Mesendoderm (in vitro differentiated cells): ENCODE data around the gene TMTC1.

ENCODE experiments used
- DNase-seq: peaks from one replicate; pipeline ENCODE4 v3.0.0; 2013
- H2AK5ac ChIP-seq: 2 replicates; pipeline ENCODE4 v1.6.1; 2013; ENCODE audit warnings: low read length, inconsistent platforms
- H2BK120ac ChIP-seq: 2 replicates; pipeline ENCODE4 v1.6.1; 2013; ENCODE audit warnings: low read depth, mild to moderate bottlenecking, low read length, moderate library complexity, mixed read lengths
- H2BK15ac ChIP-seq: replicated peaks from 2 replicates; pipeline ENCODE4 v1.6.1; 2013; ENCODE audit warnings: low read depth, mild to moderate bottlenecking, moderate library complexity
- H2BK5ac ChIP-seq: 2 replicates; pipeline ENCODE4 v1.6.1; 2013; ENCODE audit warnings: low read length, inconsistent platforms
- H3K18ac ChIP-seq: 2 replicates; pipeline ENCODE4 v1.6.1; 2013; ENCODE audit warnings: mild to moderate bottlenecking, low read length, mixed read lengths
- H3K23ac ChIP-seq: one replicate; pipeline ENCODE4 v1.6.1; 2013; ENCODE audit warnings: low read length
- H3K27ac ChIP-seq: 2 replicates; pipeline ENCODE4 v1.5.1; 2013; ENCODE audit warnings: low read depth, mild to moderate bottlenecking, inconsistent platforms, low read length, moderate library complexity
- H3K27me3 ChIP-seq: 2 replicates; pipeline ENCODE4 v1.6.1; 2013; ENCODE audit warnings: low read length, control low read depth, mild to moderate bottlenecking, inconsistent platforms; ENCODE audit not compliant: insufficient read depth, poor library complexity
- H3K36me3 ChIP-seq: 2 replicates; pipeline ENCODE4 v1.6.1; 2013; ENCODE audit warnings: low read length, inconsistent platforms; ENCODE audit not compliant: control insufficient read depth, insufficient read depth
- H3K4ac ChIP-seq: one replicate; pipeline ENCODE4 v1.6.1; 2013; ENCODE audit warnings: low read depth, mild to moderate bottlenecking, low read length, moderate library complexity
- H3K4me1 ChIP-seq: 2 replicates; pipeline ENCODE4 v1.6.1; 2013; ENCODE audit warnings: low read depth, low read length, inconsistent platforms; ENCODE audit not compliant: control insufficient read depth
- H3K4me2 ChIP-seq: 2 replicates; pipeline ENCODE4 v1.6.1; 2013; ENCODE audit warnings: low read length
- H3K4me3 ChIP-seq: 2 replicates; pipeline ENCODE4 v1.5.1; 2013; ENCODE audit warnings: mild to moderate bottlenecking, low read length
- H3K56ac ChIP-seq: one replicate; pipeline ENCODE4 v1.6.1; 2013; ENCODE audit warnings: low read length
- H3K79me1 ChIP-seq: 2 replicates; pipeline ENCODE4 v1.6.1; 2013; ENCODE audit warnings: low read length, inconsistent platforms
- H3K79me2 ChIP-seq: 2 replicates; pipeline ENCODE4 v1.6.1; 2013; ENCODE audit warnings: mild to moderate bottlenecking, low read length; ENCODE audit not compliant: control insufficient read depth, insufficient read depth
- H3K9ac ChIP-seq: 2 replicates; pipeline ENCODE4 v1.6.1; 2013; ENCODE audit warnings: low read length, inconsistent platforms
- H4K5ac ChIP-seq: one replicate; pipeline ENCODE4 v1.6.1; 2013; ENCODE audit warnings: low read length
- H4K8ac ChIP-seq: one replicate; pipeline ENCODE4 v1.6.1; 2013; ENCODE audit warnings: low read depth, mild to moderate bottlenecking, control low read depth, low read length, moderate library complexity
- WGBS: extraction: QIAGEN DNeasy Blood & Tissue Kit; methylation state at CpG from one replicate; pipeline ENCODE4 v1.1.7; 2013; ENCODE audit warnings: low lambda C conversion rate, missing lambda C conversion rate; ENCODE audit not compliant: insufficient coverage; ENCODE audit errors: extremely low coverage; 5-methylcytosine and 5-hydroxymethylcytosine counted together

Gene TMTC1

DNA sequence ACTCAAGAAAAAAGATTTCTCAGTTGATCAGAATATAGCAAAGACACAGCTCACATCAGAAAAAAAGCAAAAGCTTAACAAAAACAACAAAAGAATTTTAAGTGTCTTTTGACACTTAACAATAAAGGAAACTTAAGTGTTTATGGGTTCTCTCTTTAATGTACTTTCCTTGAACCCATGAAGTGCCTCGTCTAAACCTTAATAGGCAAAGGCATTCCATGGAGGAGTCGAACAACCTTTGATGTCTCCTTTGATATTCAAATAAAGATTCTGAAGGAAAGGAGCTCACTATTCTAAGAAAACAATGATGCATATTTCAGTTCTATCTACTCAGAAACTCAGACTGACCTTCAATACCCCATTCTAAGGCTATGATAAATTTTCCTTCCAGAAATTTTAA, 116.7 kb downstream of the TMTC1 start:
- H3K27ac ChIP-seq, result no peak overlapping the region
- no peaks in the 10 kb centered on the region for H3K36me3 ChIP-seq
- H3K4ac ChIP-seq, result no peak overlapping the region
- H3K4me1 ChIP-seq, result peaks cover 3% of the 10 kb centered on the region
- WGBS, result no CpG with 5 or more reads among the region's 2 CpGs
- no peak overlapping the region for H2BK120ac ChIP-seq
- no peaks in the 10 kb centered on the region for H3K79me2 ChIP-seq
- H2BK15ac ChIP-seq, result no peak overlapping the region
- no peak overlapping the region for H3K9ac ChIP-seq
- no peak overlapping the region for H4K5ac ChIP-seq
- H3K23ac ChIP-seq, result no peak overlapping the region
- no peak overlapping the region for H3K4me3 ChIP-seq
- H4K8ac ChIP-seq, result no peak overlapping the region
- no peaks in the 10 kb centered on the region for H3K79me1 ChIP-seq
- H2AK5ac ChIP-seq, result no peak overlapping the region
- no peak for DNase-seq
- no peak overlapping the region for H3K4me2 ChIP-seq
- no peak overlapping the region for H2BK5ac ChIP-seq
- H3K27me3 ChIP-seq, result no peaks in the 10 kb centered on the region
- H3K56ac ChIP-seq, result no peak overlapping the region
- H3K18ac ChIP-seq, result no peak overlapping the region

DNA sequence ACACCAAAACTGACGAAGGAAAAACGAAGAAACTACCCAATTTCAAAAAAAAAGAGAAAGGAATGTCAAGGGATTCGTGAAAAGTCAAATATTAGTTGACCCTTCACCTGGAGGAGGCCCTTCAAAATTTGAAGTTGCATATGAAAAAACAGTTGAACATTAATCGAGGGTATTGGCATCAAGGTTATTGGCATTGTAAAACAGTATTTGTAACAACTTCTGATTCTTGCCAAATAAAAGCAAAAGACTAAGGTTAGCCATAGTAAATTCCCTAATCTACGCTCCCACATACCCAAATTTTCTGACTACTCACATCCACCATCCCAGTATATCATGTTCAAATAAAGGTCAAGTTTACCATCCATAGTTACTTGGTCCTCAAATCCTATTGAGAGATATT, 118.6 kb downstream of the TMTC1 start:
- Histone ChIP-seq H4K5ac (no peak overlapping the region), H3K79me2 (no peaks in the 10 kb centered on the region), H4K8ac (no peak overlapping the region), H2BK120ac (no peak overlapping the region), H3K18ac (no peak overlapping the region), H2BK15ac (no peak overlapping the region), H3K27me3 (no peaks in the 10 kb centered on the region), H3K4me3 (no peak overlapping the region), H3K56ac (no peak overlapping the region), H3K27ac (no peak overlapping the region), H3K4ac (no peak overlapping the region), H3K4me1 (peaks cover 3% of the 10 kb centered on the region), H3K9ac (no peak overlapping the region), H3K36me3 (no peaks in the 10 kb centered on the region), H3K4me2 (no peak overlapping the region), H2BK5ac (no peak overlapping the region), H3K79me1 (no peaks in the 10 kb centered on the region), H3K23ac (no peak overlapping the region), H2AK5ac (no peak overlapping the region)
- WGBS, result 100% methylated on average over 1 of the region's 5 CpGs
- DNase-seq, result no peak

DNA sequence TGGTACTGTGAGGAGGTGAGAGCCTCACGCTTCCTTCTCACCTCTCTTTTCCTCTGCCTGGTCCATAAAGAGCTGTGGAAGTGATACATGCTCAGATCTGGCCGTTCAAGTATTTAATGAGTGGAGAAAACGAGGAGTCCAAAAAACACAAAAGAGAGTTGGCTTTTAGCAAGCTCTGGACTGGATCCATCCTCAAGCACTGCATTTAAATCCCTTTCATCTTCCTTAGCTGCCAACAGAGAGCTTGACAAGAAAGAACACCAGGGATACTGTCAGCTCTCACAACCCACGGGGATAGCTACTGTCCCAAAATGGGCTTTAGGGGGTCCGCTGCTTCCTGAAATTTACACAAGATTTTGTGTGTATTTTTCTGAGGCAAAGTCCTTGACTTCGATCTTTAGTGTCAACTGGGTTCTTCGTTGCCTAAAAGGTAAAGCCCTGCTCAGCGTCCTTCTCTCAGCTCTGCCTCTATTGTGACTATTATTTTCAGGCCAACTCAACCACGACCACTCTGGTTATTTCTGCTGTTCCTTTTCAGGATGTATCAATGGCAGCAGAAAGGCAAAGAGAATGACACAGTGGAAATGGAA, 120.9 kb downstream of the TMTC1 start:
- no peak overlapping the region for H2BK15ac ChIP-seq
- no peak overlapping the region for H4K5ac ChIP-seq
- H3K4me2 ChIP-seq, result no peak overlapping the region
- H3K79me1 ChIP-seq, result no peaks in the 10 kb centered on the region
- no peaks in the 10 kb centered on the region for H3K27me3 ChIP-seq
- WGBS, result no CpG with 5 or more reads among the region's 9 CpGs
- H2BK120ac ChIP-seq, result no peak overlapping the region
- no peaks in the 10 kb centered on the region for H3K79me2 ChIP-seq
- no peak overlapping the region for H3K9ac ChIP-seq
- DNase-seq, result no peak
- no peaks in the 10 kb centered on the region for H3K36me3 ChIP-seq
- H3K4ac ChIP-seq, result no peak overlapping the region
- H3K18ac ChIP-seq, result no peak overlapping the region
- H3K4me1 ChIP-seq, result peaks cover 1% of the 10 kb centered on the region
- no peak overlapping the region for H3K27ac ChIP-seq
- no peak overlapping the region for H3K4me3 ChIP-seq
- no peak overlapping the region for H3K56ac ChIP-seq
- H4K8ac ChIP-seq, result no peak overlapping the region
- no peak overlapping the region for H2AK5ac ChIP-seq
- H3K23ac ChIP-seq, result no peak overlapping the region
- no peak overlapping the region for H2BK5ac ChIP-seq

DNA sequence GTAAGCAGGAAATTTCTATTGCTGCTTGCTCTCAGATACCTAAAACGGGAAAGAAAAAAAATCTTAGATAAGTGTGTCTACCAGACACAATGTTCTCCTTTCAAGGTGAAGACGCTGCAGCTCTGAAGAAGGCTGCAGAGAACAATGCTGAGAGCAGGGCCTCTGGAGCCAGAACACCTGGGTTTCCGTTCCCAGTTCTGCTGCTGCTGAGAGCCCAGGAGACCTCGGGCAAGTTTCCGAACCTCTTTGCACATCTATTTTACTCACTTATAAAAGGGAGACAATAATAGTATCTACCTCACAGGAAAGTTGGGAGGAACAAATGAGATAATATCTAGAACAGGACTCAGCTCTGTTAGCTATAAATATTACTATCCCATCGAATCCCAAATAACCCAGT, 122.9 kb downstream of the TMTC1 start:
- no peaks in the 10 kb centered on the region for H3K4me1 ChIP-seq
- H4K5ac ChIP-seq, result no peak overlapping the region
- no peak overlapping the region for H3K56ac ChIP-seq
- no CpG with 5 or more reads among the region's 6 CpGs for WGBS
- no peak for DNase-seq
- H3K27ac ChIP-seq, result no peak overlapping the region
- H3K79me1 ChIP-seq, result no peaks in the 10 kb centered on the region
- no peak overlapping the region for H2BK120ac ChIP-seq
- no peak overlapping the region for H3K23ac ChIP-seq
- no peak overlapping the region for H3K4ac ChIP-seq
- no peak overlapping the region for H3K4me3 ChIP-seq
- no peak overlapping the region for H3K18ac ChIP-seq
- no peaks in the 10 kb centered on the region for H3K27me3 ChIP-seq
- no peak overlapping the region for H2BK15ac ChIP-seq
- no peak overlapping the region for H2BK5ac ChIP-seq
- H3K4me2 ChIP-seq, result no peak overlapping the region
- H4K8ac ChIP-seq, result no peak overlapping the region
- H3K9ac ChIP-seq, result no peak overlapping the region
- no peak overlapping the region for H2AK5ac ChIP-seq
- no peaks in the 10 kb centered on the region for H3K79me2 ChIP-seq
- H3K36me3 ChIP-seq, result no peaks in the 10 kb centered on the region

DNA sequence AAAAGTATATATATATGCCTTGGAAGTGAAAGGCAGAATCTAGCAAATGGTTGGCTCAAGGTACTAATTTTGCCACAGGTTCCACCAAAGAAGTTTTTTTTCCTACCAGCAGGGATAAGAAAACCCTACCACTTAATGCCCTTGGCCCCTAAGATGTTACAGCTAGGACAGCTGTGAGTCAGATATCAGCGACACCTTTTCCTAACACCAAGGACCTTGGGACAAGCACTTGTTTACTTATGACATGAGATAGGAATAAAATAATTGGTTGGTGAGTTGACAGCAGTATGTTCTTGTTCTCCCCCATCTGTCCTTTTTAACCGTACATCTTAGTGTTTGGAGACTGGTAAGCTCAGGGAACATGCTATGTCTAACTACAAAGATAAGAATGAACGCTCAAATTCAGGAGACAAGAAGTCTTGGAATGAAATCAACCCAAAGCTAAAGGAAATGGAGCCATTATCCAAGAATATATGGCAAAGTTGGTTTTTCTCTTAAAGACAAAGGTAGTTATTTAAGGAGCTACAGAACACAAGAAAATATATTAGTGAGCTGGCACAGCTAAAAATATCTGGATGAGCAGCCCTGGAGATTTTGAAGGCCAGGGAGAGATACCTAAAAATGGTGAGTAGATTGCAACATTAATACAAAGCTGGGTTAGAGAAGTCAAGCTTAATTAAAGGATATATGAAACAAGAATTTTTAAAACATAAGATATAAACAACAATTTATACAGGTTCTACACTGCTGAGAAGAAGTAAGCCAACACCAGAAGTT, 126.8 kb downstream of the TMTC1 start:
- Histone ChIP-seq H3K4ac (no peak overlapping the region), H2AK5ac (no peak overlapping the region), H3K18ac (no peak overlapping the region), H3K79me2 (no peaks in the 10 kb centered on the region), H3K4me2 (no peak overlapping the region), H3K36me3 (no peaks in the 10 kb centered on the region), H2BK120ac (no peak overlapping the region), H3K79me1 (no peaks in the 10 kb centered on the region), H3K4me1 (no peaks in the 10 kb centered on the region), H3K4me3 (no peak overlapping the region), H3K27me3 (no peaks in the 10 kb centered on the region), H3K23ac (no peak overlapping the region), H4K5ac (no peak overlapping the region), H3K9ac (no peak overlapping the region), H4K8ac (no peak overlapping the region), H2BK15ac (no peak overlapping the region), H3K27ac (no peak overlapping the region), H3K56ac (no peak overlapping the region), H2BK5ac (no peak overlapping the region)
- WGBS, result no CpG with 5 or more reads among the region's 3 CpGs
- peak; percentile 24 for DNase-seq

DNA sequence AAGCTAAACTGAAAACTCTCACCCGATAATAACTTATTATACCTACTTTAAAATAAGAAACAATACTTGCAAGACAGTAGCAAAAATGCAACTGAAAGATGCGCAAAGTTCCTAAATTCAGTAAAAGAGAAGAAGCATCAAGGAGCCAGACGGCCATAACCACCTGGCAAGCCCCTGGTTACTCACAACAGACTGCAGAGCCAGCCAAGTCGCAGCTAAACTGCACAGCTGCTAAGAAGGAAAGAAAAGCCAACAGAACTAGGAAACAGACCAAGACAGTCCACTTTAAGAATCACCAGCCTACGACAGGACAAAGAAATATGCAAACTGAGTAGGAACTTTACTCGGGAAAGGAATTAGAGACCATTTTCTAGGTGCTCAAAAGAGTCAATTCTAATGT, 127.9 kb downstream of the TMTC1 start:
- no peak for DNase-seq
- Histone ChIP-seq H2BK120ac (no peak overlapping the region), H3K18ac (no peak overlapping the region), H2AK5ac (no peak overlapping the region), H3K9ac (no peak overlapping the region), H2BK5ac (no peak overlapping the region), H3K4me3 (no peak overlapping the region), H4K8ac (no peak overlapping the region), H3K4me1 (no peaks in the 10 kb centered on the region), H3K23ac (no peak overlapping the region), H3K27me3 (no peaks in the 10 kb centered on the region), H3K56ac (no peak overlapping the region), H3K4ac (no peak overlapping the region), H3K4me2 (no peak overlapping the region), H3K27ac (no peak overlapping the region), H3K36me3 (no peaks in the 10 kb centered on the region), H2BK15ac (no peak overlapping the region), H3K79me2 (no peaks in the 10 kb centered on the region), H4K5ac (no peak overlapping the region), H3K79me1 (no peaks in the 10 kb centered on the region)
- WGBS, result no CpG with 5 or more reads among the region's 6 CpGs
